SK-N-SH (cell line): Measurements from ENCODE around the gene ACOT12. TPM values are rescaled to one million over a fixed set of nuclear protein-coding genes. Genes with fewer than 3 reads are reported as not detected.

Experiments
- CTCF ChIA-PET: fragments of 300-600, 350-600 bp; formaldehyde crosslinking; extraction: SDS; loops from one replicate; lab custom pipeline; 2021; lab: Yijun Ruan, JAX
- POLR2A ChIA-PET: fragments of 350-600 bp; sonication (Branson Sonifier 250); formaldehyde crosslinking; extraction: SDS; loops from one replicate; lab custom pipeline; 2020; ENCODE audit warnings: antibody characterized with exemption, inconsistent platforms; lab: Yijun Ruan, JAX
- DNase-seq: peaks from one replicate; pipeline ENCODE4 v3.0.0; 2012
- H2AFZ ChIP-seq: fragments of 200-600 bp; sonication (generic); 2 replicates; pipeline ENCODE4 v1.8.1; 2016; ENCODE audit warnings: antibody characterized with exemption, mild to moderate bottlenecking, low read depth
- H3F3A ChIP-seq: fragments of 200-600 bp; sonication (generic); replicated peaks from 2 replicates; pipeline ENCODE3; 2016; ENCODE audit warnings: antibody characterized with exemption, mild to moderate bottlenecking; ENCODE audit not compliant: insufficient read depth
- H3K27ac ChIP-seq, 2 experiments: fragments of 200-500 bp in 1 of 2; fragments of 200-600 bp in 1 of 2; sonication (Bioruptor generic) in 1 of 2; sonication (generic), shearing (Covaris generic) in 1 of 2; 2 replicates each; pipeline versions ENCODE4 v1.5.1 to v1.6.1; 2014 to 2016; ENCODE audit warnings: low read depth in 2 of 2, inconsistent platforms in 1 of 2, low read length in 1 of 2, mild to moderate bottlenecking in 1 of 2, mixed read lengths in 1 of 2
- H3K27me3 ChIP-seq: fragments of 200-600 bp; sonication (generic), shearing (Covaris generic); 2 replicates; pipeline ENCODE4 v1.6.1; 2016; ENCODE audit warnings: mixed run types; ENCODE audit not compliant: insufficient read depth
- H3K36me3 ChIP-seq, 2 experiments: fragments of 200-500 bp in 1 of 2; fragments of 200-600 bp in 1 of 2; sonication (Bioruptor generic) in 1 of 2; sonication (generic) in 1 of 2; replicated peaks in 1 of 2; 2 replicates each; pipeline versions ENCODE3 to v1.5.1; 2014 to 2016; ENCODE audit warnings: low read length in 1 of 2, mild to moderate bottlenecking in 1 of 2; ENCODE audit not compliant: insufficient read depth in 2 of 2, control insufficient read depth in 1 of 2
- H3K4me1 ChIP-seq, 2 experiments: fragments of 200-500 bp in 1 of 2; fragments of 200-600 bp in 1 of 2; sonication (Bioruptor generic) in 1 of 2; sonication (generic), shearing (Covaris generic) in 1 of 2; 2 replicates each; pipeline versions ENCODE4 v1.5.1 to v1.6.1; 2014 to 2016; ENCODE audit warnings: low read depth in 1 of 2, low read length in 1 of 2, mixed run types in 1 of 2; ENCODE audit not compliant: insufficient read depth in 2 of 2, control insufficient read depth in 1 of 2
- H3K4me2 ChIP-seq: fragments of 200-600 bp; sonication (generic), shearing (Covaris generic); 2 replicates; pipeline ENCODE4 v1.6.1; 2017; ENCODE audit warnings: mixed run types
- H3K4me3 ChIP-seq, 2 experiments: fragments of 200-500 bp in 1 of 2; fragments of 200-600 bp in 1 of 2; sonication (Bioruptor generic) in 1 of 2; sonication (generic), shearing (Covaris generic) in 1 of 2; 2 replicates each; pipeline versions ENCODE4 v1.5.1 to v1.8.1; 2014 to 2016; ENCODE audit warnings: low read depth in 2 of 2, inconsistent platforms in 1 of 2, low read length in 1 of 2, mild to moderate bottlenecking in 1 of 2, mixed read lengths in 1 of 2, moderate library complexity in 1 of 2
- H3K79me2 ChIP-seq: fragments of 200-600 bp; sonication (generic); 2 replicates; pipeline ENCODE4 v1.8.1; 2017; ENCODE audit warnings: mild to moderate bottlenecking; ENCODE audit not compliant: insufficient read depth
- H3K9ac ChIP-seq: fragments of 200-600 bp; sonication (generic); 2 replicates; pipeline ENCODE4 v1.6.1; 2017; ENCODE audit warnings: mixed run types
- H3K9me2 ChIP-seq: fragments of 200-600 bp; sonication (generic); 2 replicates; pipeline ENCODE4 v1.6.1; 2017; ENCODE audit warnings: mixed run types
- H3K9me3 ChIP-seq: fragments of 200-600 bp; sonication (generic); 2 replicates; pipeline ENCODE4 v1.6.1; 2017; ENCODE audit warnings: mixed run types, mild to moderate bottlenecking, moderate library complexity
- H4K20me1 ChIP-seq: fragments of 200-600 bp; sonication (generic); 2 replicates; pipeline ENCODE4 v1.6.1; 2017; ENCODE audit warnings: mild to moderate bottlenecking, mixed run types; ENCODE audit not compliant: insufficient read depth
- CHD2 ChIP-seq: fragments of 150-350 bp; IDR thresholded peaks from 2 replicates; pipeline ENCODE4 v1.6.1; 2018; ENCODE audit warnings: low read length; ENCODE audit not compliant: partially characterized antibody
- CTCF ChIP-seq: fragments of 200-600 bp; sonication (generic); IDR thresholded peaks from 2 replicates; pipeline ENCODE4 v1.6.1; 2017; ENCODE audit warnings: antibody characterized with exemption, mild to moderate bottlenecking, moderate library complexity
- FOXJ3 ChIP-seq: sonication (generic); formaldehyde crosslinking; IDR thresholded peaks from 2 replicates; pipeline ENCODE4 v1.5.1; 2020; ENCODE audit warnings: mild to moderate bottlenecking, missing genetic modification reagents
- FOXM1 ChIP-seq: IDR thresholded peaks from 2 replicates; pipeline ENCODE4 v1.4.0; 2012; ENCODE audit warnings: low read depth, mild to moderate bottlenecking
- IRF3 ChIP-seq: fragments of 150-350 bp; IDR thresholded peaks from 2 replicates; pipeline ENCODE4 v1.6.1; 2016; ENCODE audit warnings: mild to moderate bottlenecking, low read depth, low read length
- JUND ChIP-seq: IDR thresholded peaks from 2 replicates; pipeline ENCODE4 v1.4.0; 2012
- MAX ChIP-seq: IDR thresholded peaks from 2 replicates; pipeline ENCODE4 v1.4.0; 2012; ENCODE audit warnings: low read depth
- MEF2A ChIP-seq: IDR thresholded peaks from 2 replicates; pipeline ENCODE4 v1.4.0; 2012; ENCODE audit warnings: low read depth, borderline replicate concordance
- NFIC ChIP-seq: IDR thresholded peaks from 2 replicates; pipeline ENCODE4 v1.4.0; 2012; ENCODE audit warnings: borderline replicate concordance
- PBX3 ChIP-seq: IDR thresholded peaks from 2 replicates; pipeline ENCODE4; 2012
- RAD21 ChIP-seq: IDR thresholded peaks from 2 replicates; pipeline ENCODE4 v1.6.1; 2012; ENCODE audit warnings: mild to moderate bottlenecking, low read length
- REST ChIP-seq: IDR thresholded peaks from 2 replicates; pipeline ENCODE4 v1.6.1; 2012; ENCODE audit warnings: mild to moderate bottlenecking, low read depth, low read length, moderate library complexity
- RXRA ChIP-seq: IDR thresholded peaks from 2 replicates; pipeline ENCODE4 v1.4.0; 2012; ENCODE audit warnings: low read depth, mild to moderate bottlenecking, borderline replicate concordance
- TCF12 ChIP-seq: IDR thresholded peaks from 2 replicates; pipeline ENCODE4 v1.4.0; 2012
- TEAD4 ChIP-seq: IDR thresholded peaks from 2 replicates; pipeline ENCODE4 v1.4.0; 2012; ENCODE audit warnings: mild to moderate bottlenecking, borderline replicate concordance; ENCODE audit not compliant: insufficient read depth
- YY1 ChIP-seq: IDR thresholded peaks from 2 replicates; pipeline ENCODE4 v1.4.0; 2012; ENCODE audit warnings: low read depth, mild to moderate bottlenecking
- ZBTB33 ChIP-seq: IDR thresholded peaks from 2 replicates; pipeline ENCODE4 v1.4.0; 2012; ENCODE audit warnings: low read depth, borderline replicate concordance
- WGBS: methylation state at CpG from one replicate; pipeline ENCODE4 v1.1.6; 2017; ENCODE audit warnings: low lambda C conversion rate; 5-methylcytosine and 5-hydroxymethylcytosine counted together
- polyA plus RNA-seq, 3 experiments: library from polyadenylated mRNA; depleted of rRNA; stranded (reverse); fragments of >200 nt; gene quantifications; 2 replicates each; pipeline ENCODE4 v1.2.3, GENCODE V29; 2012

The ACOT12 gene
- polyA plus RNA-seq, 1 of the 3 experiments (the other 2 are of a cell fraction): 0.07 TPM

- no peak for DNase-seq
- no peaks in the 10 kb centered on the region; a peak in 1 of 4 replicates for H3K4me1 ChIP-seq
- ChIA-PET CTCF (interaction anchor here (1.0 kb wide), 1 partner anchor 924 kb away, joined by 3 read pairs; no protein-coding TSS in a partner anchor), POLR2A (no interaction called here)
- TF ChIP-seq RXRA (no peak), CHD2 (no peak), MAX (no peak), TCF12 (no peak), NFIC (no peak), RAD21 (no peak), PBX3 (no peak), YY1 (no peak), MEF2A (no peak), JUND (no peak), CTCF (no peak), REST (no peak), FOXM1 (no peak), IRF3 (no peak), ZBTB33 (no peak), TEAD4 (no peak), FOXJ3 (no peak)
- H4K20me1 ChIP-seq: no peaks in the 10 kb centered on the region
- H3K36me3 ChIP-seq: no peaks in the 10 kb centered on the region
- 43% methylated on average over 2 of the region's 2 CpGs for WGBS
- no peak overlapping the region for H3K27ac ChIP-seq
- no peaks in the 10 kb centered on the region for H3K9me3 ChIP-seq
- H3K9ac ChIP-seq: no peak overlapping the region
- no peak overlapping the region for H3K4me3 ChIP-seq
- H3K4me2 ChIP-seq: no peak overlapping the region
- no peaks in the 10 kb centered on the region for H3K79me2 ChIP-seq
- H3K27me3 ChIP-seq: peaks cover 4% of the 10 kb centered on the region; the same call in 1 of the 2 replicates
- no peak overlapping the region for H2AFZ ChIP-seq
- H3K9me2 ChIP-seq: no peaks in the 10 kb centered on the region
- no peaks in the 10 kb centered on the region for H3F3A ChIP-seq
Observed at GRCh38 chr5:81335946-81336345, 58.0 kb downstream of the ACOT12 start.
